Lung (tissue), 12 donors: ENCODE results near the gene FLNB. TPM values are rescaled to one million over a fixed set of nuclear protein-coding genes. Genes with fewer than 3 reads are reported as not detected.

ENCODE experiments used
- ATAC-seq: fragments of 200-7000 bp; cut with Tn5 transposase; one replicate; pipeline ENCODE4 v1.9.1; 2020; ENCODE audit warnings: moderate number of reproducible peaks; ENCODE audit not compliant: insufficient read depth, low FRiP score
- DNase-seq, 3 donors: peaks; one replicate each; pipeline ENCODE4 v3.0.0-alpha.2; 2013 to 2017
- H3K27ac ChIP-seq, 2 donors: one replicate each; pipeline ENCODE4 v1.5.1; 2013; ENCODE audit warnings: mild to moderate bottlenecking in 2 of 2, moderate library complexity in 2 of 2, control low read depth in 1 of 2, inconsistent platforms in 1 of 2, low read depth in 1 of 2, low read length in 1 of 2
- H3K27me3 ChIP-seq, 3 donors: one replicate each; pipeline ENCODE4 v1.5.1; 2013; ENCODE audit warnings: low read length in 2 of 3; ENCODE audit not compliant: control insufficient read depth in 3 of 3, insufficient read depth in 3 of 3
- H3K36me3 ChIP-seq, 4 donors: one replicate each; pipeline ENCODE4 v1.5.1; 2013; ENCODE audit warnings: low read length in 4 of 4, mild to moderate bottlenecking in 1 of 4, moderate library complexity in 1 of 4; ENCODE audit not compliant: control insufficient read depth in 4 of 4, insufficient read depth in 4 of 4
- H3K4me1 ChIP-seq, 5 donors: one replicate each; pipeline ENCODE4 v1.5.1; 2013; ENCODE audit warnings: low read length in 5 of 5, mild to moderate bottlenecking in 2 of 5, moderate library complexity in 1 of 5; ENCODE audit not compliant: control insufficient read depth in 5 of 5, insufficient read depth in 5 of 5
- H3K4me3 ChIP-seq: one replicate; pipeline ENCODE4 v1.5.1; 2013; ENCODE audit warnings: mild to moderate bottlenecking, control low read depth, moderate library complexity
- H3K9ac ChIP-seq, 2 donors: one replicate each; pipeline ENCODE4 v1.5.1; 2013; ENCODE audit warnings: low read length in 2 of 2, control low read depth in 1 of 2; ENCODE audit not compliant: insufficient read depth in 1 of 2
- H3K9me3 ChIP-seq, 4 donors: one replicate each; pipeline ENCODE4 v1.5.1; 2013; ENCODE audit warnings: low read length in 3 of 4, mild to moderate bottlenecking in 1 of 4, moderate library complexity in 1 of 4; ENCODE audit not compliant: control insufficient read depth in 4 of 4, insufficient read depth in 3 of 4
- WGBS, 2 donors: extraction: QIAGEN DNeasy Blood & Tissue Kit; methylation state at CpG; one replicate each; pipeline ENCODE4 v1.1.7; 2013; 5-methylcytosine and 5-hydroxymethylcytosine counted together
- polyA plus RNA-seq, 2 donors: library from polyadenylated mRNA; stranded (reverse); fragments of 200-250 nt; gene quantifications; one replicate each; pipeline ENCODE4 v1.2.1, GENCODE V29; 2013
- total RNA-seq, 2 donors: library from RNA; depleted of rRNA in 1 of 2; stranded (reverse); fragments of >200 nt in 1 of 2; gene quantifications; one replicate each; pipeline ENCODE4 v1.2.1, GENCODE V29; 2014 to 2021
- TF ChIP-seq, protein P1 (sequence below): IDR thresholded peaks from 2 replicates; pipeline ENCODE4 v1.5.1; 2012; ENCODE audit warnings: mild to moderate bottlenecking; ENCODE audit errors: control extremely low read depth, extremely low read depth
- donor health status: control.
- donor health status: control.
- donor health status: Bipolar disorder and iron deficiency.
- donor health status: healthy.
- donor health status: DM: yes; HTN: yes; CAD: no.

Gene FLNB
- total and polyA plus RNA-seq, 4 donors = 32.4 to 122 (median 93.7) TPM

DNA sequence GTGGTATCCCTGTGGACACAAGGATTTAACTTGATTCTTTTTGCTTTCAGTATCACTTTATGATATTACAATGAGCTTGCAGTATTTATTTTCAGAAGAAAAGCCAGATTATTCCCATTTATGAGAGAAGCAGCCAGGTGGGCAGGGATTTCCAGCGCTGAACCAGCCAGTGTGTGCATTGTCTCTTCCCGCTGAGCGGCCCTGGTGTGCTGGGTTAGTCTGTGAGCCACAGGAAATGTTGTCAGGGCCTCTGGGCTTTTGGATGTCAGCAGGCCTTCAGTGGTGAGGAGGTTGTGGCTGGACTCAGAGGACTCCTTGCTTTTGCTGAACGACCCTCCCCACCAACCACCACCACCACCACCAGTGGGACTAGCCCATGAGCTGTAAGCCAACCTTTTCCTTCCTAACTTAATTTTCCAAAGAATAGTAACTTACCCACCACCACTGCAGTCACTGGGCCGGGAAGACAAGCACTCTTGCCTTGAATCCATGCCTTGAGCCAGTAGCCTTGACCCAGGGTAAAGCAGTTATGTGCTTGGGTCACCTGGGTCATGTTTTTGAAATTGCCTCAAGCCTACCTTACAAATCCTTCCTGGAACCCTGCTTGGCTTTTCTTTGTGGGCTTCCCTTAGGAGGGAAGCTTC, 33.1 kb downstream of the FLNB start:
- H3K9ac ChIP-seq = peak overlapping the region in 1 of 2 donors; percentile 33
- no peak for ATAC-seq

DNA sequence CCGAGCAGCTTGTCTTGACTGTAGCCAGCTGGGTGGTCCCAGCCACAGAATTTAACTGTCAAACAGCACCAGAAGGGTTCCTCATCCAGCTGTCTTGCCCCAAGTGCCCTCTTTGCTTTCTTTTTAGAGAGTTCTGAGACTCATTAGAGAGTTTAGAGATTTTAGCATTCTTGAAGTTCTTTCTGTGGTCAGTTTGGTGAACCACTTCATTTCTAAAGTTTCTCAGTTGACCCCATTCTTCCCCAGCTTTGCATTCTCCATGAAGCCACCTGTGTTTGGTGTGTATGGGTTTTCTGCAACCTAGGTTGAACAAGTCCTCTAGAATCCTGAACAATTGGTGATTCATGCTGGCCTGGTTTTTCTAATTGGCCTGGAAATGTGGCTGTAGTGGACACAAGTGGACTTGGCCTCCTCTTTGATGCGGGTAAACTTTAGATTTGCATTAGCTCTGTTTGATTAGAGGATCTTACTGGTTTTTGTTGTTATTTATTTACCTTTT, 33.7 kb downstream of the FLNB start:
- H3K36me3 ChIP-seq = no peaks in the 10 kb centered on the region
- H3K27ac ChIP-seq = peak overlapping the region in 1 of 2 donors; percentile 84
- no peak overlapping the region for H3K4me3 ChIP-seq
- ATAC-seq = no peak
- H3K27me3 ChIP-seq = no peaks in the 10 kb centered on the region
- H3K9ac ChIP-seq = no peak overlapping the region
- TF ChIP-seq, protein P1, sequence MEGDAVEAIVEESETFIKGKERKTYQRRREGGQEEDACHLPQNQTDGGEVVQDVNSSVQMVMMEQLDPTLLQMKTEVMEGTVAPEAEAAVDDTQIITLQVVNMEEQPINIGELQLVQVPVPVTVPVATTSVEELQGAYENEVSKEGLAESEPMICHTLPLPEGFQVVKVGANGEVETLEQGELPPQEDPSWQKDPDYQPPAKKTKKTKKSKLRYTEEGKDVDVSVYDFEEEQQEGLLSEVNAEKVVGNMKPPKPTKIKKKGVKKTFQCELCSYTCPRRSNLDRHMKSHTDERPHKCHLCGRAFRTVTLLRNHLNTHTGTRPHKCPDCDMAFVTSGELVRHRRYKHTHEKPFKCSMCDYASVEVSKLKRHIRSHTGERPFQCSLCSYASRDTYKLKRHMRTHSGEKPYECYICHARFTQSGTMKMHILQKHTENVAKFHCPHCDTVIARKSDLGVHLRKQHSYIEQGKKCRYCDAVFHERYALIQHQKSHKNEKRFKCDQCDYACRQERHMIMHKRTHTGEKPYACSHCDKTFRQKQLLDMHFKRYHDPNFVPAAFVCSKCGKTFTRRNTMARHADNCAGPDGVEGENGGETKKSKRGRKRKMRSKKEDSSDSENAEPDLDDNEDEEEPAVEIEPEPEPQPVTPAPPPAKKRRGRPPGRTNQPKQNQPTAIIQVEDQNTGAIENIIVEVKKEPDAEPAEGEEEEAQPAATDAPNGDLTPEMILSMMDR = no peak
- no peaks in the 10 kb centered on the region for H3K9me3 ChIP-seq
- H3K4me1 ChIP-seq = peaks cover 3 to 23% (median 11%) of the 10 kb centered on the region in 5 donors
- WGBS, 2 donors = 63 to 67% methylated on average over 2 of the region's 2 CpGs
- DNase-seq = peak; percentile 54 to 63 (median 63)

More for the DNA sequence above, 33.1 kb downstream of the FLNB start:
- Histone ChIP-seq H3K4me3 (no peak overlapping the region), H3K9me3 (no peaks in the 10 kb centered on the region), H3K4me1 (peaks cover 3 to 29% (median 11%) of the 10 kb centered on the region in 5 donors), H3K27ac (peak overlapping the region in 1 of 2 donors; percentile 84), H3K27me3 (no peaks in the 10 kb centered on the region), H3K36me3 (no peaks in the 10 kb centered on the region)
- WGBS, 2 donors = 40 to 50% methylated on average over 5 of the region's 5 CpGs
- peak in 1 of 3 donors; percentile 25 for DNase-seq
- TF ChIP-seq, protein P1 = no peak

DNA sequence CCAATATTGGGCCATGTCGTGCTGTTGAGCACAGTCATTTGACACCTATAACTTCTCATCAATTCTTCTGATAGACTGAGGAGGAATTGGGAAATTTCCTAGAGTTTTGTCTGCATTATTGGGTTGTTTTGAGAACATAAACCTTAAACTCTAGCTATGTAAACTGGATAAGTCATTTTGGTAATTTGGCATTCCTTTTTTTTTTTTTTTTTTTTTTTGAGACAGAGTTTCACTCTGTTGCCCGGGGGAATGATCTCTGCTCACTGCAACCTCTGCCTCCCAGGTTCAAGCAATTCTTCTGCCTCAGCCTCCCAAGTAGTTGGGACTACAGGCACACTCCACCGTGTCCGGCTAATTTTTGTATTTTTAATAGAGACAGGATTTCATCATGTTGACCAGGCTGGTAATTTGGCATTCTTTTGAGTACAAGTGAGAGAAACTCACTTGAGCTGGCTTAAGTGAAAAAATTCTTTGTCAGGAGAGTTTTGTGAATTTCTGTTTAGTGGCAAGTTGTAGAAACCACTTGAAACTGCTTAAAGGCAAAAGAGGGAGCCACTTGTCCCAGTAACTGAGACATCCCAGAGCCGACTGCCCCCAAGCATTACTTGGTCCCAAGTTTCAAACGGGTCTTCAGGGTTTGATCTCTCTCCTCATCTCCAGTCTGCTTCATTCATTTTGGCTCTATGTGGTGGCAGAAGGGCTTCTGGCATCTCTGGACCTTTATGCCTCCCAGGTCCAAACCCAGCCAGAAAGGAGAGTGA, 34.9 kb downstream of the FLNB start:
- DNase-seq = peak in 2 of 3 donors; percentile 40 to 63
- no peaks in the 10 kb centered on the region for H3K36me3 ChIP-seq
- no peaks in the 10 kb centered on the region for H3K27me3 ChIP-seq
- no peak for ATAC-seq
- H3K9me3 ChIP-seq = no peaks in the 10 kb centered on the region
- peak overlapping the region in 1 of 2 donors; percentile 54 for H3K27ac ChIP-seq
- no peak overlapping the region for H3K9ac ChIP-seq
- TF ChIP-seq, protein P1 = no peak
- H3K4me3 ChIP-seq = no peak overlapping the region
- 70 to 88% methylated on average over 6 of the region's 6 CpGs for WGBS, 2 donors
- H3K4me1 ChIP-seq = peaks cover 4 to 23% (median 11%) of the 10 kb centered on the region in 5 donors
